GM18951 (cell line): ENCODE data around the gene MYO1A.
"Not testable (repeated sequence)": the region's sequence is repeated elsewhere in the genome, so short reads cannot be mapped to it uniquely, and the experiment has no call there.

ENCODE experiments used
- POLR2A ChIP-seq: IDR thresholded peaks from 4 replicates; pipeline ENCODE4 v1.6.1; 2011; ENCODE audit warnings: mild to moderate bottlenecking; ENCODE audit not compliant: insufficient read length, insufficient read depth; ENCODE audit errors: extremely low read depth
- in situ Hi-C: fragments of 300-500 bp; cut with MboI; formaldehyde crosslinking; loops from one replicate; pipeline ENCODE4 v1.12.0; 2022; ENCODE audit warnings: low sequenced_read_pairs, mixed read lengths, inconsistent platforms; ENCODE audit not compliant: unreplicated experiment

MYO1A gene

DNA sequence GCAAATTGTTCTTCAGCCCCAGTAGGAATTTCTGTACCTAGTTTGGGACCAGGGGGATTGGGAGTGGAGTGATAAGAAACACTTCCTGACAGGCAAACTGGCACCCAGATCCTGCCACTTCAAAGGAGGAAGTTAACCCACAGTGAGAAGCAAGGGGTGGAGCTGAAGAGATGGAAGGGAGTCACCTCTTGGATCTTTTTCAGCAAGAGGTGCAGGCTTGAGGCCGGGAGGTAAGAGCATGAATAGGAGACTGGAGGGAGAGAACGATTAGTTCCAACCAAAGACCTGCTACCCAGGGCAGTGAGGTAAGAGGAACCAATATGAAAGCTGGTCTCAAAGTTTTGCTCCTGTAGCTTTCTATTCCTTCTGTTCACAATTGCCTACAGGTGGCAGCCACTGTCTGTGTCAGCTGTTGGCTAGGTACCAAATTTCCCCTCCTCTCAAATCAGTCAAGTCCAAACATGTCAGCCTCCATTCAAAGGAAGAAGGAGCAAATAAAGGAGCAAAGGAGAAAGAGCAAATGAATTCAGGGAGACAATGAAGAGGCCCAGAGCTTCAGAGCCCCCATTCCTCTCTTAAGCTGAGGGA is 18.7 kb downstream of the MYO1A start:
- in situ Hi-C loops, result no loop called here
- TF ChIP-seq POLR2A, result no peak

DNA sequence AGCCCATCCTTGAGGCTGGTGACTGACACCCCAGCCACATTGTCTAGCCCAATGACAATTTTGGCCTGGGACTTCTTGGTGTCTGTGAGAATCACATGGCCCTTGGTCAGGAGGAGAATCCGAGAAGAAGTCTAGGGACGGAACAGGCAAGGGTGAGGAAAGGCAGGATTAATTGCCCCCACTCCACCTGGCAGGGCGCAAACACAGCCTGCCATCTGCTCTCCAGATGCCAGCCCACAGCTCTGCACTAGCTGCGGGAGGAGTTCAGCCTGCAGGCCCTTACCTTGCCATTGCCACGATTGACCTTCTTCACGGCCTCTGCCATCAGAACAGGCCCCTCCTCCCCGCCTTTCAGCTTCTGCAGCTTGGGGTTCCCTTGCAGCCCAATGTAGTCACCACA is 20.5 kb downstream of the MYO1A start:
- TF ChIP-seq POLR2A, result no peak
- in situ Hi-C loops, result no loop called here

DNA sequence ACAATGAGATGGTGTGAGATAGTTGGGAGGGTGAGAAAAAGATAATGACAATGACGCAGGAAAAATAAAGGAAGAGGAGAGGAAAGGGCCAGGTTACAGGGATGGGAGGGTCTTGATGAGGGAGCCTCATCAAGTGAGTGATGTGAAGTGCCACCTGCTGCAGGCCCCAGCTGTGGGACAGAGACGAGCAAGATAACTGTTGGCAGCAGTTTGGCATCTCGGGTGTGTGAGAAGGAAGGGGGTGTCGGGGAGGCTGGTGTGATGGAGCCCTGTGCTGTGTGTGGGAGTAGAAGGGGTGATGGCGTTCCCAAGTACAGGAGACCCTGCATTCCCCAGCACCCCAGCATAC is 22.1 kb downstream of the MYO1A start:
- in situ Hi-C loops, result no loop called here
- TF ChIP-seq POLR2A, result no peak

DNA sequence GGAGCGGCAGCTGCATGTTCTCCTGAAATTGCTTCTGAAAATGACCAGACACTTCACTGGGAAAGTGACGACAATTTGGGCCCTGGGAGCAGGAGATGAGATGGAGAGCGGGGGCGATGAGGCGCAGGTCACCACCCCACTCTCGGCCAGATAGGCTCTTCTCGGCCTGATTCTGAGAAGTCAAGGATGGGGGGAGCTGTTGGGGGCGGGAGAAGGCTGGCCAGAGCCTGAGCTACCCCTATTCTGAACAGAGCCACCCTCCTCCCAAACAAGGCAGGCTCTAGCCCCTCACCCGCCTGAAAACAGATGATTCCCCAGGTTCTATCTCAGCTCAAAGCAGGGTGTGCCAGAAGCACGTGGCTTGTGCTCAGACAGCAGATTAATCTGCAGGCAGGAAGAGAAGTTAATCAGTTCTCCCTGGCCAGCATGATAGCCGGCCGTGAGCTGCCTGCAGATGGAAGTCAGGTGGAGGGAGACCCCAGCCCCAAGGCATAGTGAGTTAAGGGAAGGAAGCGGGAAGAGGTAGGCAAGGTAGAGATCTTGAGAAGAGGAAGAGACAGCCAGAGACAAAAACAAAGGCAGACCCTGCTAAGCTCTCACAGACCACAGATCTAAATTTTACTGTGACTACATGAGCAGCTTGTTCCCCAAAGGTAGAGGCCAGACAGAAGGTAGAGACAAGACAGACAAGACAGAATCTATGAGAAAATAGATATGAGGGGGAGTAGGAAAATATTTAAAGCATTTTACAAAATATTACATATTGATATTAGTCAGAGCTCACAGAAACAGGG is 22.7 kb downstream of the MYO1A start:
- TF ChIP-seq POLR2A, result no peak
- in situ Hi-C loops, result no loop called here

DNA sequence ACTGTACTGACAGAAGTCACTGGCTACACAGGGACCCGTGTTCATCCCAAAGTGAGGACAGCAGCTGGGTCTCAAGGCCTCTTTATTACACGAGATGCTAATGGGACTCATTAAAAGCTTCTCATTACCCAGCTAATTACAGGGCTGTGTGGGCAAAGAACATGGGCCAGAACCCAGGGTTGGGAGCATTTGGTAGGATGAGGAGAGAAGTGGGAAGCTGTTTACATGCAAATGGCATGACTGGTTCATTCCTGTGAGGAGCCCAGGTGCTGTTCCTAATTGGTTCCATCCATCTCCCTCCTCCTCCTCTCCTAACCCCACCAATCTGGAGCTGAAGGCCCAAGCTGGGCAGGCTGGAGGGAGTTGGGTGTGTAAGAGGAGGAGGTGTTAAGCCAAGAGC is 24.7 kb downstream of the MYO1A start:
- in situ Hi-C loops, result no loop called here
- no peak for TF ChIP-seq POLR2A

DNA sequence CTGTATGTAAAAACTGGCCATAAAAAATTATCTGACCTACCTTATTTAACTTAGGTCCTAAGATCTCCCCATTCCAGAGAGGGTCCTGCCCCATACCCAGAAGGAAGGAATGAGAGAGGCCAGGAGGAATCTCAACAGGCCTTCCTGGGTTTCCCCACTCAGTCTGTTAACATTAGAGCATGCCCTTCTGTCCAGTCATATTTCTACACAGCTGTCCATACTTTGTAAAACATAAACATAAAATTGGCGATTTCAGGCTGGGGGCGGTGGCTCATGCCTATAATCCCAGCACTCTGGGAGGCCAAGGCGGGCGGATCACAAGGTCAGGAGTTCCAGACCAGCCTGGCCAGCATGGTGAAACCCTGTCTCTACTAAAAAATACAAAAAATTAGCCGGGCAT is 27.6 kb downstream of the MYO1A start:
- in situ Hi-C loops, result not testable (repeated sequence)

DNA sequence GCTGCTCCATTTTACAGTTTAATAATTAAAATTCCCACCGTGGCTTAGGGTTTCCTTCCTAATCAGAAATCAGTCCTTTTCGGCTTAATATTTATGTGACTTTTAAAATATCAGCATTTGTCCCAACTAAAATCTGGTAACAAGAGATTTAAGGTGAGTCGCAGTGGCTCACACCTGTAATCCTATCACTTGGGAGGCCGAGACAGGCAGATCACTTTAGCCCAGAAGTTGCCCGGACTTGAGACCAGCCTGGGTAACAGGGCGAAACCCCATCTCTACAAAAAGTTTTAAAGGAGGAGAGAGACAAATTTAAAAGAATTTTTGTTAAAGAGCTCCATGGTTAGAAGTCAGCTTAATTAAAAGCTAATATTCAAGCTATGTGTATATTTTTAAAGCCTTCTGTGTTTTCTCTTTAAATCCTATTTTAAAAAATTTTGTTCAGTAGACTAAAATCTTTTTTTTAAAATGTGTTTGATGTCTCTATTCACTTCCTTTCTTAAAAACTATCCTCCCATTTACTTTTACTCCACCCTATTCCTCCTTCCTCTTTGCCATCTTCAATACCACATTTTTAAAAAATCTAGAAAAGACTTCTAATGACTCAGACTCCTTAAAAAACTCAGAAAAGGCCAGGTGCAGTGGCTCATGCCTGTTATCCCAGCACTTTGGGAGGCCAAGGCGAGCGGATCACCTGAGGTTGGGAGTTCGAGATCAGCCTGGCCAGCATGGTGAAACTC is 29.8 kb downstream of the MYO1A start:
- no peak for TF ChIP-seq POLR2A
- in situ Hi-C loops, result no loop called here

DNA sequence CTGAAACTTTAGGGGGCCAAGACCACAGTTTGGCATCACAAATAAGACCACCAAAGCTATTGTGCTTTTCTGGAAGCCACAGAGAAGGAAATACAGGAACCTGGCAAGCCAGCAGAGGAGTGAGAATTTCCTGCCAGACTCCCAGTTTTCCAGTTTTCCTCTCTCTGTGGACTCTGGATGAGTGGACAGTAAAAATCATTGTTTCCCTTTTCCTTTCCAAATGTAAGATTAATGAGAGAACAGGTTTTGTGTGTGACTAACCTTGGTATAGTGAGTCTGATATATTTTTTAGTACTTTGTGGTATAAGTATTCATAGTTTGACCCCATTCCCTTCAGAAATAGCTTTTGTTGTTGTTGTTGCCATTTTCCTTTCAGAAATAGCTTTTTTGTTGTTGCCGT is 31.0 kb downstream of the MYO1A start:
- in situ Hi-C loops, result no loop called here
- no peak for TF ChIP-seq POLR2A

DNA sequence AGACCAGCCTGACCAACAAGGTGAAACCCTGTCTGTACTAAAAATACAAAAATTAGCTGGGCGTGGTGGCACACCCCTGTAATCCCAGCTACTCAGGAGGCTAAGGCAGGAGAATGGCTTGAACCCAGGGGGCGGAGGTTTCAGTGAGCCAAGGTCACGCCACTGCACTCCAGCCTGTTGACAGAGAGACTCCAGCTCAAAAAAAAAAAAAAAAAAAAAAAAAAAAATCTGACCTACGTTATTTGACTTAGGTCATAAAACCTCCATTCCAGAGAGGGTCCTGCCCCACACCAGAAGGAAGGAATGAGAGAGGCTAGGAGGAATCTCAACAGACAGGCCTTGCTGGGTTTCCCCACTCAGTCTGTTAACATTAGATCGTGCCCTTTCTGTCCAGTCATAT is 31.6 kb downstream of the MYO1A start:
- in situ Hi-C loops, result not testable (repeated sequence)

DNA sequence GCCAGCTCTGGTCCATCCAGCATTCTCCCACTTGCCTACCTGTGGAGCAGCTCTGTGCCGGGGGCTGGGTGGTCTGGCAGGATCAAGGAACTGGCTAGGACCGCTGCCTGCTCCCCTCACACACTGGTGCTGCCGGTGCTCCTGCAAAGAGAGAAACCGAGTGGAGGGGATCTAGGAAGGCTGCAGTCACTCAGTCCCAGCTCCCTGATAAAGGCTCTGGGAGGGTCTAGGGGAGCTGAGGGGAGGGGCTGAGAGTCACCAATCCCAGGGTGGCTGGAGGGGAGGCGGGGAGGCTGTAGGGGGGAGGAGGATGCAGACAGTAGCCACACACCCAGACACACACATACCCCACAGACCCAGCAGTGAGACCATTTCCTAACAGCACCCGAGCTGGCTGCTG is 33.6 kb downstream of the MYO1A start, which contains the start of gene TAC3:
TAC3 (minus strand) TSS at position 182 of the 400 bp plus-strand sequence. CDS start 732 bp downstream, outside the sequence.
- in situ Hi-C loops, result no loop called here
- TF ChIP-seq POLR2A, result no peak

DNA sequence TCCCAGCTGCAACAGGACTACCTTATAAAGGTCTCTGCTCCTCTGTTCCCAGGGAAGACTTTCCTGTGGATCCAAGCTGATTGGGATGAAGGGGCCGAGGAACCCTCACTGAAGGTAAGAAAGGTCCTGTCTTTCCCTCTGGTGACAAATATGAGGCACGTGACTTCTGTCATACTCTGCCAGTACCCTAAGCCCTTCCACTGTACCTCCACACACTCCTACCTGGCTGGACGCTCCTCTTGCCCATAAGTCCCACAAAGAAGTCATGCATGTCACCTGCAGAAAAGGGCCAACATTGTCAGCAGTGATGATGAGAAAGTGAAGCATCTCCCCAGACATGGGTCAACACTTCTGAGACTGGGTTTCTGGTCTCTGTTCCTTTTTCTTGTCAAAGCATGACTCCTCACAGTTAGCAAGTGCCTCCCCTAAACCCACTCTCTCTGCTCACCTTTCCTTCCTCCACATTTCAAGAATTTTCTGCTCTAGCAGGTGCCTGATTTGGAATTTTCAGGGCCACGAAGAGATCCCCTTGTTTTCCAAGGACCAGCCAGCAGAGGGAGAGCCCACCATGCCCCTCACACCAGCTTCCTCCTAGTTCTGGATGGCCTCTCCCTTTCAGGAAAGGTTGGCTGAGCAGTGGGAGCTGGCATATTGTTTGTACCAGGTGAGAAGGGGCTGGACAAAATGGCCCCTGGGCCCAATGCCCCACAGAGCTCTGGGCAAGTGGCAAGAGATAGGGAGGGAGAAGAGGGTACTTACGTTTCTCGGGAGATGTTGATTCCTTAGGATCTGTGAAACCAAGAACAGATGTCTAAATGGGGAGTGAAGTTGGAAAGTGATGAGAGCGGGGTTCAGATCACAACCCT is 37.1 kb downstream of the MYO1A start:
- in situ Hi-C loops, result no loop called here
- TF ChIP-seq POLR2A, result no peak

DNA sequence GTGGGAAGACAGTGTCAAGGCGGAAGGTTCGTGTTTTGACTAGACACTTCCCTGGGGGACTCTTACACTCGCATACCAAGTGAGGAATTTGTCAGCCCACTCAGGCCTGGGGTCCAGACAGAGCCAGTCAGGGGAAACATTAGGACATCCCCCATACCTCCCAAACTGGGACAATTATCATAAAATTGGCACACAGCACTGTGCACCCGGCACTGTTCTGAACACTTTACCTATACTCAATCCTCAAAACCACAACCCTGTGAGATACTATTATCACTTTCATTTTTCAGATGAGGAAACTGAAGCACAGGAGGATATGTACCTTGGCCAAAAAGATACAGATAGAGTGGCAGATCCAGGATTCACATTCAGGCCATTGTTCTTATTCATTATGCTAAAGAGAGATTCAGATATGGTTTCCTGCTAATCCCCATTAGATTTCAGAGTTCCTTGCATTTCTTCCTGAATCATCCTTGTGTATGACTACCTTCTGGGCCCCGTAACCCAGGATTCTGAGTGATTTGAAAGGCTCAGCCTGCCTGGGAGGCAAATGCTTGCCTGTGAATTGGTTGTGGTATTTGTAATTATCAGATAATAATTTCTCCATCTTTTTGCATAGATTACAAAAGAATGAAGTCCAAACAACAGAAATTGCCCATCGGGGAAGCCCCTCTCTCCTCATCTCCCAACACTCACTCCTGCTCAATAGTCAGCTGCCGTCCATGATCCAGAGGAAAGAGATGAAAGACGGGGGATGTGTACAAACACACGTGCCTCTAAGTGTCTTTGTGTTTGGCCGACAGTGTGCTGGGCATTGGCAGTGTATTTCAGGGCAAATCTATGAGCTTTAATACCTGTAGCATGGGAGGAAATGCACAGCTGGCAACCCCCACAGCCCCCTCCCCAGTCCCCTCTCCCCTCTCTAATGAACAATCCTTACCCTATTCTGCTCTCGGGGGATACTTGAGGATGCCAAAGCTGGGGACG is 38.2 kb downstream of the MYO1A start:
- in situ Hi-C loops, result no loop called here
- TF ChIP-seq POLR2A, result no peak
